ENCODE results near the gene ACOX1.
A peak's percentile ranks its signal among the peaks of the same experiment; 100 is the strongest.
"Not testable (repeated sequence)": the region's sequence is repeated elsewhere in the genome, so short reads cannot be mapped to it uniquely, and the experiment has no call there.

ACOX1 gene

GRCh38 chr17:75980188-75981018 lies 1.4 kb upstream of the ACOX1 start:
- peak; percentile 18 for DNase-seq

DNA sequence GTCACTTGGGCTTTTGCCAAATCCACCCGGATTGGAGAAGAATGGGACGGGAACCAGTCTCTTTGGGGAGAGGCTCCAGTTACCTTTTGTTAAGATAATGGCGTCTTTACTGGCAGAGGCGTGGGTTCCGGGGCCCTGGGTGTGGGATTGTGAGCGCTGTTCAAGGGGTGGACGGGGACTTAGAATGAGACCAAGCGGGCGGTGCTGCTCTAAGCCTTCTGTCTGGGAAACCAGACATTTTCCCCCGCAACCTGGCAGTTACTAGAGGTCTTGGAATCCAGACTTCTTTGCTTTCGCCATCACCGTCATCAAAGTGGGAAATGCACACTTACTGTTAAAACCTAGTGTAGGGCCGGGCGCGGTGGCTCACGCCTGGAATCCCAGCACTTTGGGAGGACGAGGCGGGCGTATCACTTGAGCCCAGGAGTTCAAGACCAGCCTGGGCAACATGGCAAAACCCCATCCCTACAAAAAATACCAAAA lies 780 bp upstream of the ACOX1 start:
- peak; percentile 63 for DNase-seq

- DNase-seq: no peak
These were observed 2.7 kb downstream of the ACOX1 start for GRCh38 chr17:75976175-75976848.

GRCh38 chr17:75975757-75976174 lies 3.2 kb downstream of the ACOX1 start:
- no peak for DNase-seq

DNA sequence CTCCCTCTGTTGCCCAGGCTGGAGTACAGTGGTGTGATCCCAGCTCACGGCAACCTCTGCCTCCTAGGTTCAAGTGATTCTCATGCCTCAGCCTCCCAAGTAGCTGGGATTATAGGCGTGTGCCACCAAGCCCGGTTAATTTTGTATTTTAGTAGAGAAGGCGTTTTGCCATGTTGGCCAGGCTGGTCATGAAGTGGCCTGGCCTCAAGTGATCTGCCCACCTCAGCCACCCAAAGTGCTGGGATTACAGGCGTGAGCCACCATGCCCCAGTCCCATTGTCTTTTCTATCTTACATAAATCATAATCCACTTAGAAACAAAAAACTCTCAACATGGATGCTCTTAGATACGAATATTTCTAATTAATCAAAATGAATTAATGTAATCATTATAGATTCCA lies 3.8 kb downstream of the ACOX1 start:
- DNase-seq: not testable (repeated sequence)

- no peak for DNase-seq
These were observed 8.3 kb downstream of the ACOX1 start for GRCh38 chr17:75970626-75971025.

GRCh38 chr17:75970011-75970523 lies 8.9 kb downstream of the ACOX1 start:
- DNase-seq: no peak

DNA sequence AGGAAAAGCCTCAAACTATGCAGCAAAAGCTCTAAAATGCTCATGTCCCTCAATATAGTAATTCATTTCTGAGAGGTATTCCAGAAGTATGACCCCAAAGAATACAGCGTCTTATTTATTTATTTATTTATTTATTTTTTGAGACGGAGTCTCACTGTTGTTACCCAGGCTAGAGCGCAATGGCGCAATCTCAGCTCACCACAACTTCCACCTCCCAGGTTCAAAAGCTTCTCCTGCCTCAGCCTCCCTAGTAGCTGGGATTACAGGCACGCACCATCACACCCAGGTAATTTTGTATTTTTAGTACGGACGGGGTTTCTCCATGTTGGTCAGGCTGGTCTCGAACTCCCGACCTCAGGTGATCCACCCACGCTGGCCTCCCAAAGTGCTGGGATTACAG lies 9.9 kb downstream of the ACOX1 start:
- not testable (repeated sequence) for DNase-seq

DNA sequence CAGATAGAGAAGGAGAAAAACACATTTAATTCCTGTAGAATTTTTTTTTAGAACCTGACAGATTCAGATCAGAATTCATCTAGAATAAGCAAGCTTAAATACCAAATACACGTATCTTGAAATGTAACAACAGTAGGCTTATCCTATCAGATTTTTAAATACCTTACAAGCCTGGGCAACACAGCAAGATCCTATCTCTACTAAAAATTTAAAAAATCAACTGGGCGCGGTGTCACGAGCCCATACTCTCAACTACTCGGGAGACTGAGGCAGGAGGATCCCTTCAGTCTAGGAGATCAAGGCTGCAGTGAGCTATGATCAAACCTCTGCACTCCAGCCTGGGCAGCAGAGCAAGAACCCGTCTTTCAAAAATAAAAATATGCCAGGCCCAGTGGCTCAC lies 13.5 kb downstream of the ACOX1 start:
- DNase-seq: no peak

- no peak for DNase-seq
These were observed 19.0 kb downstream of the ACOX1 start for GRCh38 chr17:75959839-75960511.

DNA sequence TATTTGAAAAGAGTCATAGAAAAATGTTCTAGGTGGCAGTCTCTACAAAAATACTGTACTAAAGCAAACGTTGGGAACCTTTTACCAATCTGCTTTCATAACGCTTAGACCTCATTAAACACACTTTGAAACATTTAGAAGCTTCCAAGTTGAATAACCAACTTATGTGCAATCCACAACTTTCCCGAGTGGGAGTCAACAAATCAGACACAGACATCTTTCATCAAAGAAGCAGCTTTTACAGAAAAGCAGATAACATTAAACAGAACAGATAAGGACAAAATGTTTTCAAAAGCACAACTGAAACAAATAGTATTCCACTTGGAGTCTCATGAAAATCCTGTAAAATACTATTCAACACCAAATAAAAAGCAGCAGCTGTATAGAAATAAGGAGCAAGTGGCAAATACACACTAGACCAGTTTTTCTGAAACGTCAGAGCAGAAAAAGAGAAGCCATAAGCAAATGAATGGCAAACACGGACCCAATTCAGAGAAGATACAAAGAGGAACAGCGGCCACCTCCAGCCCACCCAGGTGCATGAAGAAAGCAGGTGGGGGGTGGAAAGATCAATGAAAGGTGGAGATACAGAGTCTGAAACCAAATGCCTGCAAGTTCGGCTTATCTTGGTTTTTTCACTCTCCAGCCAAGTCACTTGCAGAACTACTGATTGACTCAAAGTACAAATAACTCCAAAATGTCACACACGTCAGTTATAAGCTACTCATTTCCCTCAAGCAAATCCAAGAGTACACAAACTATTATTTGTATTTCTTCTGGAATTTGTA lies 19.7 kb downstream of the ACOX1 start:
- no peak for DNase-seq

GRCh38 chr17:75950855-75951554 lies 28.0 kb downstream of the ACOX1 start:
- DNase-seq: peak; percentile 18

DNA sequence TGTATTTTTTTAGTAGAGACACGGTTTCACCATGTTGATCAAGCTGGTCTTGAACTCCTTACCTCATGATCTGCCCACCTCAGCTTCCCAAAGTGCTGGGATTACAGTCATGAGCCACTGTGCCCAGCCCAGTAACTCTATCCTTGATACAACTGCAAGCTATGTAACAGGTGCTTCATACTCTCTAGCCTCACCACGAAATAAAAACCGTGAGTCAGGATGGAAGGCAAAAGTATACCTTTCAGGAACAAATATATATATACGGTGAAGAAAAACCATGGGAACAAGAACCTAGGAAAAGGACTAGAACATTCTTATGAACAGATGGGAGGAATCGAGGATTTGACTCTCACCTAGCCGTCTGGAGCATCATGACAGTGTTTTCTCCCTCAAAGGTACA lies 28.5 kb downstream of the ACOX1 start:
- no peak for DNase-seq

DNA sequence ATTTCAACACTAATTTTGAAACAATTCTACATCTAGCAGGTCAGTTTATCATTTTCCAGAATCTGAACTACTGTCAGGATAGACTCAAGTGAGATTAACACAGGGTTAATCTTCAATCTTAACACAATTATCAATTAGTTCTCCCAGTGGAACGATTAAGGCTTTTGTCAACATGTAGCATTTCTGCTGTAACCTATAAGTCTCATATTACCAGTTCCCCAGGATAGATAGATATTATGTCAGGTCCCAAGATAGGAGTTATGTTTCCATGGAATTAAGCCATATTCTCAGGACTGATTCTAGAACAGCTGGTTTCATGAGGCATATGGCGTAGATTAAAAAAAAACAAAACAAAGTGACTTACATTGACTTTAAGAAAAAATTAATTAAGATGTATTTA lies 33.8 kb downstream of the ACOX1 start:
- DNase-seq: no peak

DNA sequence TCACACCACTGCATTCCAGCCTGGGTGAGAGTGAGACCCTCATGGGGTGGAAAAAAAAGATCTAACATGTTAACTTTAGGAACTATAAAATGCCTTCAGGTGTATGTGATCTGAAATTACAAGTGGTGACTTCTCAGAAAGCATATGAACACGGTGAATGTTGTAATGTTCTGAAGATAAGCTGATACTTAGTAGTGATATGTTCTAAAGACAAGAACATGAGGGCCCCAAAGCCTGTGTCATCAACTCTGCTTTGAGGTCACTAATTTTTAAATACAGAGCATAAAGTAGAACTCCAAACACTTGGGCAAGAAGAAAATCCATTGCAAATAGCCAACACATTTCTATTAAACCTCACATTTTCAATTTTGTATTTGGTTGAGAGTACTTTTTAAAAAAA lies 35.5 kb downstream of the ACOX1 start:
- DNase-seq: no peak

GRCh38 chr17:75942473-75942872 lies 36.5 kb downstream of the ACOX1 start:
- DNase-seq: no peak

- DNase-seq: peak; percentile 40
These were observed 37.5 kb downstream of the ACOX1 start for GRCh38 chr17:75941442-75941819.

DNA sequence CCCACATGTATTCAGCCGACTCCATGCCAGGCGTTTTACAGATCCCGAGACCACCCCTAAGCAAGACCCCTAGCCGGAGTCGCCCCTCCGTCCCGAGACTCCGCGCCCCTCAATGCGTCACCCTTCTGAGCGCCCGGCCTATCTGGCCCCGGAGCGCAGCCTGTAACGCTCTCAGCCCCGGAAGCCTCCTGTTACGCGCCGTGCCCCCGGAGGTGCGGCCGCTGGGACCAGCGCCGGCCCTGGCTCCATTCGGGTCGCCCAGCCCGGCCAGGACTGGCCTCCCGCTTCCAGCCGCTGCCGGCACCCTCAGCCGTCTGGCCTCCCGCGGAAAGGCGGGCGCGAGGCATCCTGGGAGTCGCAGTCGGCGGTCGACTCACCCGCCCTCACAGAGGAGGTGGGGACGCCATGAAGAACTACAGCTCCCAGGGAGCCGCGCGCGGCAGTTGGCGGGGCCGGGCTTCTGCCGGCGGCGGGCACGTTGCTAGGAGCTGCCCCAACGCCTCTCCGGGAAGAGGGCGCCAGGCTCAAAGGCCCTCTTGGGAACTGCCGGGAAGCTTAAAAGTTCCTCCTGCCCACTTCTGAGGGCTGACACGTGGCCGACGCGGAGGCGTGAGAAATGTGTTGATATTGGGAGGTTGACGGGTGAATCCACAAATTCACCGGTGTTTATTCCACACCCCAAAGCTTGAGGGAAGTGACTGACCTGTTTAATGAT lies 38.1 kb downstream of the ACOX1 start, which contains the start of gene FBF1:
Gene FBF1, minus strand, starts transcription at position 316 of the 715 bp plus-strand sequence. CDS start 2,893 bp downstream, outside the sequence.
- DNase-seq: peak; percentile 94

GRCh38 chr17:75937652-75938051 lies 41.3 kb downstream of the ACOX1 start:
- DNase-seq: no peak

- no peak for DNase-seq
These were observed 45.2 kb downstream of the ACOX1 start for GRCh38 chr17:75933808-75934207.

GRCh38 chr17:75932852-75933251 lies 46.1 kb downstream of the ACOX1 start:
- DNase-seq: no peak

Data from kidney glomerular epithelial cell (primary cell).